ENCODE data around the gene TPO. TPM values are rescaled to one million over a fixed set of nuclear protein-coding genes. Genes with fewer than 3 reads are reported as not detected.

Gene TPO
- total RNA-seq, 2 donors from 2014 or later: not detected

DNA sequence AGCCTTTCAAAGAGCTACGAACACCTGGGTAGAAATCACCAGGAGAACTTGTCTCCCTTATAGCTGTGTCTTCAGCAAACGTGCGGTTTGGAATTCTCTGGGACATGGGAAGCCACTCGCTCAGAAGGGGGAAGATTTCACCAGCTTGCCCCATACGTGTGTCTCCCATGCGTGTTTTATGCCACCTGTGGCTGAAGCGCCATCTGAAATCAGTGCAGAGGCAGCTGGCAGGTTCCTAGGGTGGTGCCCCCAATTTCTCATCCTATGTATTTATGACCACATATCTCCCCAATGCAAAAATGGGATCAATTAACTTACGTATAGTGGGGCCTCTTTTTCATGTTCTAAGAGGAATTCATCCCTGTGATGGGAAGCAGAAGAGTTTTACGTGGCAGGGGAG lies 81.6 kb downstream of the TPO start:
- H3K27me3 Mint-ChIP-seq (ENCODE audit: insufficient read depth): no peaks in the 10 kb centered on the region
- H3K4me3 Mint-ChIP-seq: no peak overlapping the region
- Histone ChIP-seq H3K27me3 (ENCODE audit: control insufficient read depth, insufficient read depth, low read length, poor library complexity, severe bottlenecking) (no peaks in the 10 kb centered on the region), H3K4me3 (ENCODE audit: low read length) (no peak overlapping the region), H3K4me1 (ENCODE audit: control insufficient read depth, insufficient read depth, low read length) (no peaks in the 10 kb centered on the region), H3K36me3 (ENCODE audit: control insufficient read depth, insufficient read depth, low read length) (no peaks in the 10 kb centered on the region), H3K27ac (ENCODE audit: low read depth, low read length) (no peak overlapping the region), H3K9ac (ENCODE audit: extremely low read depth, low read length, poor library complexity, severe bottlenecking) (no peak overlapping the region), H3K9me3 (ENCODE audit: control insufficient read depth, low read length) (no peaks in the 10 kb centered on the region)
- TF ChIP-seq, protein P1, sequence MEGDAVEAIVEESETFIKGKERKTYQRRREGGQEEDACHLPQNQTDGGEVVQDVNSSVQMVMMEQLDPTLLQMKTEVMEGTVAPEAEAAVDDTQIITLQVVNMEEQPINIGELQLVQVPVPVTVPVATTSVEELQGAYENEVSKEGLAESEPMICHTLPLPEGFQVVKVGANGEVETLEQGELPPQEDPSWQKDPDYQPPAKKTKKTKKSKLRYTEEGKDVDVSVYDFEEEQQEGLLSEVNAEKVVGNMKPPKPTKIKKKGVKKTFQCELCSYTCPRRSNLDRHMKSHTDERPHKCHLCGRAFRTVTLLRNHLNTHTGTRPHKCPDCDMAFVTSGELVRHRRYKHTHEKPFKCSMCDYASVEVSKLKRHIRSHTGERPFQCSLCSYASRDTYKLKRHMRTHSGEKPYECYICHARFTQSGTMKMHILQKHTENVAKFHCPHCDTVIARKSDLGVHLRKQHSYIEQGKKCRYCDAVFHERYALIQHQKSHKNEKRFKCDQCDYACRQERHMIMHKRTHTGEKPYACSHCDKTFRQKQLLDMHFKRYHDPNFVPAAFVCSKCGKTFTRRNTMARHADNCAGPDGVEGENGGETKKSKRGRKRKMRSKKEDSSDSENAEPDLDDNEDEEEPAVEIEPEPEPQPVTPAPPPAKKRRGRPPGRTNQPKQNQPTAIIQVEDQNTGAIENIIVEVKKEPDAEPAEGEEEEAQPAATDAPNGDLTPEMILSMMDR (conservative IDR thresholded peaks at IDR 0.05): no peak
- no peak for DNase-seq
- H3K27ac Mint-ChIP-seq: no peak overlapping the region
- no peaks in the 10 kb centered on the region for H3K4me1 Mint-ChIP-seq
- H3K36me3 Mint-ChIP-seq (ENCODE audit: low read depth): no peaks in the 10 kb centered on the region
- WGBS, 2 experiments (ENCODE audit: insufficient coverage in 1 of 2, insufficient read length in 1 of 2): 91 to 94% methylated on average over 7 to 9 of the region's 9 CpGs
- no peaks in the 10 kb centered on the region for H3K9me3 Mint-ChIP-seq

DNA sequence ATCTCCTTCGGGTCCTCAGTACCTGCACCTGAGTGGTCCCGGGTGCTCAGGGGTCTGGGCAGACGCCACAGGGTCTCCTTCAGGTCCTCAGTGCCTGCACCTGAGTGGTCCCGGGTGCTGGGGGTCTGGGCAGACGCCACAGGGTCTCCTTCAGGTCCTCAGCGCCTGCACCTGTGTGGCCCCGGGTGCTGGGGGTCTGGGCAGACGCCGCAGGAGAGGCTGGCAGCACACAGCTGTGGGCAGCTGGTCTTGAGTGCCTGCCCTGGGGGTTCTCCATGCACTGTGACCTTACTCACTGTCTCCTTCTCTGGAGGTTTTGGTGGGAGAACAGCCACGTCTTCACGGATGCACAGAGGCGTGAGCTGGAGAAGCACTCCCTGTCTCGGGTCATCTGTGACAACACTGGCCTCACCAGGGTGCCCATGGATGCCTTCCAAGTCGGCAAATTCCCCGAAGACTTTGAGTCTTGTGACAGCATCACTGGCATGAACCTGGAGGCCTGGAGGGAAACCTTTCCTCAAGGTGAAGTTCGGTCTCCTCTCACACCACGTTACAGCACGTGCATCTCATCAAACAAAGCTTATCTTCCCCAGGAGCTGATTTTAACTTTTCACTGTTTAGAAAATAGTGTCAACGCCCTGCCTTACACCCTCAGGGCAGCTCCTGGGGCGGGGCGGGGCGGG lies 82.6 kb downstream of the TPO start:
- TF ChIP-seq, protein P1 (conservative IDR thresholded peaks at IDR 0.05): no peak
- Histone ChIP-seq H3K27me3 (ENCODE audit: control insufficient read depth, insufficient read depth, low read length, poor library complexity, severe bottlenecking) (no peaks in the 10 kb centered on the region), H3K9ac (ENCODE audit: extremely low read depth, low read length, poor library complexity, severe bottlenecking) (no peak overlapping the region), H3K4me1 (ENCODE audit: control insufficient read depth, insufficient read depth, low read length) (no peaks in the 10 kb centered on the region), H3K36me3 (ENCODE audit: control insufficient read depth, insufficient read depth, low read length) (no peaks in the 10 kb centered on the region), H3K27ac (ENCODE audit: low read depth, low read length) (no peak overlapping the region), H3K4me3 (ENCODE audit: low read length) (no peak overlapping the region), H3K9me3 (ENCODE audit: control insufficient read depth, low read length) (no peaks in the 10 kb centered on the region)
- WGBS, 2 experiments (ENCODE audit: insufficient coverage in 1 of 2, insufficient read length in 1 of 2): 87 to 91% methylated on average over 15 to 22 of the region's 22 CpGs
- Mint-ChIP-seq H3K4me3 (no peak overlapping the region), H3K27ac (no peak overlapping the region), H3K36me3 (ENCODE audit: low read depth) (no peaks in the 10 kb centered on the region), H3K27me3 (ENCODE audit: insufficient read depth) (no peaks in the 10 kb centered on the region), H3K4me1 (no peaks in the 10 kb centered on the region), H3K9me3 (no peaks in the 10 kb centered on the region)
- no peak for DNase-seq

DNA sequence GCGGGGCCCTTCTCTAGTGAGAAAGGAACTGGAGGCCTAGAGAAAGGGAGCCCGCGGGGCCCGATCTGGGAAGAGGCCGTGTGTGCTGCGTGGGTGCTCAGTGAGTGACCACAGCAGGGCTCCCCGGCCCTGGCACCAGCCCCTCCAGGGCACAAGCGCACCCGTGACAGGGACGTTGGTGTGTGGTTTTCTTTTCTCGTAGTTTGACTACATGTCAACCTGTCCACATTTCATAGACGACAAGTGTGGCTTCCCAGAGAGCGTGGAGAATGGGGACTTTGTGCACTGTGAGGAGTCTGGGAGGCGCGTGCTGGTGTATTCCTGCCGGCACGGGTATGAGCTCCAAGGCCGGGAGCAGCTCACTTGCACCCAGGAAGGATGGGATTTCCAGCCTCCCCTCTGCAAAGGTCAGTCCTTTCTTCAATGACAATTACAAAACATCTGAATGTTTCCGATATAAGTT lies 83.1 kb downstream of the TPO start:
- TF ChIP-seq, protein P1 (conservative IDR thresholded peaks at IDR 0.05): no peak
- no peak overlapping the region for H3K4me3 ChIP-seq (ENCODE audit: low read length)
- Mint-ChIP-seq H3K4me3 (no peak overlapping the region), H3K27me3 (ENCODE audit: insufficient read depth) (no peaks in the 10 kb centered on the region), H3K36me3 (ENCODE audit: low read depth) (no peaks in the 10 kb centered on the region), H3K4me1 (no peaks in the 10 kb centered on the region), H3K27ac (no peak overlapping the region), H3K9me3 (no peaks in the 10 kb centered on the region)
- no peaks in the 10 kb centered on the region for H3K36me3 ChIP-seq (ENCODE audit: control insufficient read depth, insufficient read depth, low read length)
- no peaks in the 10 kb centered on the region for H3K27me3 ChIP-seq (ENCODE audit: control insufficient read depth, insufficient read depth, low read length, poor library complexity, severe bottlenecking)
- H3K9me3 ChIP-seq (ENCODE audit: control insufficient read depth, low read length): no peaks in the 10 kb centered on the region
- H3K9ac ChIP-seq (ENCODE audit: extremely low read depth, low read length, poor library complexity, severe bottlenecking): no peak overlapping the region
- H3K4me1 ChIP-seq (ENCODE audit: control insufficient read depth, insufficient read depth, low read length): no peaks in the 10 kb centered on the region
- DNase-seq: no peak
- 93 to 95% methylated on average over 8 to 19 of the region's 19 CpGs for WGBS, 2 experiments (ENCODE audit: insufficient coverage in 1 of 2, insufficient read length in 1 of 2)
- H3K27ac ChIP-seq (ENCODE audit: low read depth, low read length): no peak overlapping the region
